Stimulated activated memory B cell treated with anti-CD40 and anti-IgM and Interleukin-4, amounts not matched to agents 10 μg/mL and 1 μg/mL and 100 μg/mL, for 72 hours (primary cell): Measurements from ENCODE around the gene OR4C5.
"Not testable (repeated sequence)": the region's sequence is repeated elsewhere in the genome, so short reads cannot be mapped to it uniquely, and the experiment has no call there.

Experiments used
- ATAC-seq: fragments of 150-1000 bp; cut with Tn5 transposase; 2 replicates; pipeline ENCODE4 v1.10.0; 2021
- H3K27ac Mint-ChIP-seq: one replicate; pipeline ENCODE4 v1.8.0; 2022; ENCODE audit warnings: mild to moderate bottlenecking, mixed read lengths
- H3K27me3 Mint-ChIP-seq: one replicate; pipeline ENCODE4 v1.8.0; 2022; ENCODE audit warnings: mixed read lengths
- H3K36me3 Mint-ChIP-seq: one replicate; pipeline ENCODE4 v1.8.0; 2022; ENCODE audit warnings: mixed read lengths
- H3K4me1 Mint-ChIP-seq: one replicate; pipeline ENCODE4 v1.8.0; 2022; ENCODE audit warnings: mixed read lengths
- H3K4me3 Mint-ChIP-seq: one replicate; pipeline ENCODE4 v1.8.0; 2022; ENCODE audit warnings: mild to moderate bottlenecking, moderate library complexity, mixed read lengths
- H3K9me3 Mint-ChIP-seq: one replicate; pipeline ENCODE4 v1.8.0; 2022; ENCODE audit warnings: mixed read lengths

OR4C5 gene

GRCh38 chr11:48366365-48366764 is at the start of gene OR4C5:
OR4C5 (minus strand) TSS chr11:48366465; CDS start chr11:48366465, 0 bp downstream.
- Mint-ChIP-seq H3K36me3 (no peaks in the 10 kb centered on the region), H3K27me3 (no peaks in the 10 kb centered on the region), H3K4me3 (no peak within 1 kb of the TSS), H3K4me1 (no peaks in the 10 kb centered on the region), H3K27ac (no peak within 1 kb of the TSS), H3K9me3 (no peaks in the 10 kb centered on the region)
- no peak for ATAC-seq

GRCh38 chr11:48384670-48385069 is 18.4 kb upstream of the OR4C5 start:
- H3K4me3 Mint-ChIP-seq = no peak overlapping the region
- H3K27ac Mint-ChIP-seq = no peak overlapping the region
- no peaks in the 10 kb centered on the region for H3K4me1 Mint-ChIP-seq
- H3K27me3 Mint-ChIP-seq = no peaks in the 10 kb centered on the region
- no peaks in the 10 kb centered on the region for H3K36me3 Mint-ChIP-seq
- peaks cover 20% of the 10 kb centered on the region for H3K9me3 Mint-ChIP-seq
- ATAC-seq = no peak

- not testable (repeated sequence) for H3K4me3 Mint-ChIP-seq, H3K27me3 Mint-ChIP-seq, H3K27ac Mint-ChIP-seq, H3K4me1 Mint-ChIP-seq, H3K36me3 Mint-ChIP-seq, ATAC-seq
- peaks cover 18% of the 10 kb centered on the region for H3K9me3 Mint-ChIP-seq
Observed at GRCh38 chr11:48384151-48384550, 17.9 kb upstream of the OR4C5 start.

- H3K4me3 Mint-ChIP-seq, H3K27ac Mint-ChIP-seq, H3K9me3 Mint-ChIP-seq, H3K27me3 Mint-ChIP-seq, H3K36me3 Mint-ChIP-seq, H3K4me1 Mint-ChIP-seq, ATAC-seq: not testable (repeated sequence)
Observed at GRCh38 chr11:48361289-48361688, 5.0 kb downstream of the OR4C5 start.

- Mint-ChIP-seq H3K4me3 (no peak overlapping the region), H3K9me3 (peaks cover 4% of the 10 kb centered on the region), H3K27me3 (peaks cover 12% of the 10 kb centered on the region), H3K27ac (no peak overlapping the region), H3K4me1 (no peaks in the 10 kb centered on the region), H3K36me3 (no peaks in the 10 kb centered on the region)
- no peak for ATAC-seq
Observed at GRCh38 chr11:48354677-48355076, 11.6 kb downstream of the OR4C5 start.

GRCh38 chr11:48354013-48354412 is 12.3 kb downstream of the OR4C5 start:
- Mint-ChIP-seq H3K27ac (no peak overlapping the region), H3K4me1 (no peaks in the 10 kb centered on the region), H3K36me3 (no peaks in the 10 kb centered on the region), H3K4me3 (no peak overlapping the region), H3K27me3 (peaks cover 19% of the 10 kb centered on the region), H3K9me3 (peaks cover 4% of the 10 kb centered on the region)
- ATAC-seq = no peak

- H3K4me1 Mint-ChIP-seq, H3K4me3 Mint-ChIP-seq, H3K9me3 Mint-ChIP-seq, H3K27ac Mint-ChIP-seq, ATAC-seq, H3K36me3 Mint-ChIP-seq: not testable (repeated sequence)
- H3K27me3 Mint-ChIP-seq = peaks cover 40% of the 10 kb centered on the region
Observed at GRCh38 chr11:48346286-48346685, 20.0 kb downstream of the OR4C5 start.

GRCh38 chr11:48342505-48342904 is 23.8 kb downstream of the OR4C5 start:
- not testable (repeated sequence) for H3K4me3 Mint-ChIP-seq, ATAC-seq, H3K36me3 Mint-ChIP-seq, H3K27ac Mint-ChIP-seq, H3K4me1 Mint-ChIP-seq, H3K9me3 Mint-ChIP-seq
- H3K27me3 Mint-ChIP-seq = peaks cover 24% of the 10 kb centered on the region

GRCh38 chr11:48341466-48341865 is 24.8 kb downstream of the OR4C5 start:
- Mint-ChIP-seq H3K27me3 (peaks cover 14% of the 10 kb centered on the region), H3K4me1 (no peaks in the 10 kb centered on the region), H3K4me3 (no peak overlapping the region), H3K36me3 (no peaks in the 10 kb centered on the region), H3K9me3 (peaks cover 2% of the 10 kb centered on the region), H3K27ac (no peak overlapping the region)
- ATAC-seq = no peak

- not testable (repeated sequence) for ATAC-seq, H3K9me3 Mint-ChIP-seq, H3K36me3 Mint-ChIP-seq, H3K4me3 Mint-ChIP-seq, H3K4me1 Mint-ChIP-seq, H3K27ac Mint-ChIP-seq
- peaks cover 26% of the 10 kb centered on the region for H3K27me3 Mint-ChIP-seq
Observed at GRCh38 chr11:48324620-48325019, 41.6 kb downstream of the OR4C5 start, which contains the start of gene OR4C3. OR4C3 (plus strand) TSS chr11:48324920; CDS start chr11:48325022, 102 bp downstream.

- H3K27ac Mint-ChIP-seq, ATAC-seq, H3K4me1 Mint-ChIP-seq, H3K36me3 Mint-ChIP-seq, H3K4me3 Mint-ChIP-seq, H3K9me3 Mint-ChIP-seq: not testable (repeated sequence)
- H3K27me3 Mint-ChIP-seq = peaks cover 18% of the 10 kb centered on the region
Observed at GRCh38 chr11:48319813-48320212, 46.5 kb downstream of the OR4C5 start.
